OCI-LY7 (cell line): Measurements from ENCODE around the gene PRR14L. TPM values are rescaled to one million over a fixed set of nuclear protein-coding genes. Genes with fewer than 3 reads are reported as not detected.
"Not testable (repeated sequence)": the region's sequence is repeated elsewhere in the genome, so short reads cannot be mapped to it uniquely, and the experiment has no call there.

Experiments used
- BruUV-seq: library from RNA; stranded (reverse); fragments of 400-500 nt; replicated peaks from 2 replicates; lab custom pipeline; 2021; lab: Mats Ljungman, UMichigan
- CTCF ChIA-PET: fragments of 300-600 bp; sonication (Branson Sonifier 250); formaldehyde crosslinking; loops from one replicate; lab custom pipeline; 2022; ENCODE audit warnings: antibody characterized with exemption; ENCODE audit not compliant: unreplicated experiment; lab: Charles Lee
- POLR2A ChIA-PET: fragments of 300-600 bp; sonication (Branson Sonifier 250); formaldehyde crosslinking; loops from one replicate; lab custom pipeline; 2022; ENCODE audit warnings: antibody characterized with exemption; lab: Charles Lee
- DNase-seq: peaks from one replicate; pipeline ENCODE4 v3.0.0-alpha.2; 2015; ENCODE audit warnings: low spot score
- H2AFZ ChIP-seq: fragments of 200-600 bp; sonication (generic), shearing (Covaris generic); 2 replicates; pipeline ENCODE4 v1.6.1; 2014; ENCODE audit warnings: mild to moderate bottlenecking, antibody characterized with exemption, low read length, moderate library complexity
- H3K27ac ChIP-seq: fragments of 200-600 bp; sonication (generic); 2 replicates; pipeline ENCODE4 v1.5.1; 2014; ENCODE audit warnings: mixed run types, low read depth, mild to moderate bottlenecking, moderate library complexity, low read length, inconsistent platforms; ENCODE audit not compliant: poor library complexity, severe bottlenecking
- H3K36me3 ChIP-seq: fragments of 200-600 bp; sonication (generic); 2 replicates; pipeline ENCODE4 v1.6.1; 2014; ENCODE audit warnings: mild to moderate bottlenecking, antibody characterized with exemption, low read length, moderate library complexity, mixed read lengths; ENCODE audit not compliant: insufficient read depth
- H3K4me1 ChIP-seq: fragments of 200-600 bp; sonication (generic); 2 replicates; pipeline ENCODE4 v1.5.1; 2014; ENCODE audit warnings: mild to moderate bottlenecking, low read length; ENCODE audit not compliant: insufficient read depth, poor library complexity, severe bottlenecking
- H3K4me2 ChIP-seq: fragments of 200-600 bp; sonication (generic); 2 replicates; pipeline ENCODE4 v1.6.1; 2014; ENCODE audit warnings: mild to moderate bottlenecking, low read length
- H3K4me3 ChIP-seq: fragments of 200-600 bp; sonication (generic); 2 replicates; pipeline ENCODE4 v1.5.1; 2014; ENCODE audit warnings: mild to moderate bottlenecking, low read depth, low read length; ENCODE audit not compliant: poor library complexity, severe bottlenecking
- H3K79me2 ChIP-seq: fragments of 200-600 bp; sonication (generic); 2 replicates; pipeline ENCODE4 v1.6.1; 2016; ENCODE audit warnings: low read depth, mild to moderate bottlenecking, low read length, moderate library complexity, mixed read lengths; ENCODE audit not compliant: insufficient read depth
- H3K9me2 ChIP-seq: fragments of 200-600 bp; sonication (generic); 2 replicates; pipeline ENCODE4 v1.6.1; 2016; ENCODE audit warnings: mild to moderate bottlenecking, low read length, mixed read lengths; ENCODE audit not compliant: insufficient read depth
- H3K9me3 ChIP-seq: fragments of 200-600 bp; sonication (generic); 2 replicates; pipeline ENCODE4 v1.6.1; 2014; ENCODE audit warnings: mild to moderate bottlenecking, mixed run types, low read length, mixed read lengths
- H4K20me1 ChIP-seq: fragments of 200-600 bp; sonication (generic); 2 replicates; pipeline ENCODE4 v1.6.1; 2014; ENCODE audit warnings: mild to moderate bottlenecking, antibody characterized with exemption, low read length, moderate library complexity, mixed read lengths; ENCODE audit not compliant: insufficient read depth
- CTCF ChIP-seq: fragments of 200-600 bp; sonication (generic); conservative IDR thresholded peaks from 2 replicates; pipeline ENCODE4 v1.5.1; 2014; ENCODE audit warnings: mild to moderate bottlenecking, antibody characterized with exemption, low read length, moderate library complexity, mixed read lengths
- EZH2phosphoT487 ChIP-seq: fragments of 200-600 bp; sonication (generic); IDR thresholded peaks from 2 replicates; pipeline ENCODE4 v1.6.1; 2018; ENCODE audit warnings: low read depth, borderline replicate concordance, mild to moderate bottlenecking, mixed run types, antibody characterized with exemption, low read length, moderate library complexity, mixed read lengths
- intact Hi-C: fragments of 100-400 bp; cut with micrococcal nuclease; formaldehyde crosslinking; loops from one replicate; pipeline ENCODE4 v1.10.0; 2022; ENCODE audit not compliant: unreplicated experiment
- total RNA-seq, 2 experiments: library from RNA; depleted of rRNA in 1 of 2; stranded (reverse); fragments of >200 nt in 1 of 2; shearing (Covaris generic) in 1 of 2; gene quantifications; 2 replicates each; pipeline ENCODE4 v1.2.3, GENCODE V29; 2014 to 2022

PRR14L gene
- total RNA-seq, 2 experiments from 2014 or later: 21.9 to 51.1 TPM

GRCh38 chr22:31707519-31707918, 42.4 kb downstream of the PRR14L start:
- no peak overlapping the region for H3K4me3 ChIP-seq
- H3K4me2 ChIP-seq: no peak overlapping the region
- no peaks in the 10 kb centered on the region for H3K9me3 ChIP-seq
- no peaks in the 10 kb centered on the region for H3K79me2 ChIP-seq
- H3K27ac ChIP-seq: no peak overlapping the region
- H2AFZ ChIP-seq: no peak overlapping the region
- H3K9me2 ChIP-seq: no peaks in the 10 kb centered on the region
- H3K4me1 ChIP-seq: peaks cover 13% of the 10 kb centered on the region
- BruUV-seq: no TSS peak
- TF ChIP-seq CTCF: no peak
- no peak for TF ChIP-seq EZH2phosphoT487
- ChIA-PET CTCF (no interaction called here), POLR2A (interaction anchor here (0.7 kb wide), 1 partner anchor 13 kb away, joined by 3 read pairs; no protein-coding TSS in a partner anchor)
- no peaks in the 10 kb centered on the region for H4K20me1 ChIP-seq
- intact Hi-C loops: no loop called here
- peaks cover 60% of the 10 kb centered on the region for H3K36me3 ChIP-seq
- DNase-seq: peak; percentile 8

- Histone ChIP-seq H3K27ac (no peak overlapping the region), H3K9me2 (no peaks in the 10 kb centered on the region), H4K20me1 (no peaks in the 10 kb centered on the region), H2AFZ (no peak overlapping the region), H3K4me3 (no peak overlapping the region), H3K4me1 (no peaks in the 10 kb centered on the region), H3K4me2 (no peak overlapping the region), H3K9me3 (no peaks in the 10 kb centered on the region), H3K36me3 (peaks cover 90% of the 10 kb centered on the region), H3K79me2 (no peaks in the 10 kb centered on the region)
- TF ChIP-seq EZH2phosphoT487 (no peak), CTCF (no peak)
- no TSS peak for BruUV-seq
- POLR2A ChIA-PET: interaction anchor here (0.6 to 1.6 kb wide), 2 partner anchors 9 to 18 kb away, joined by 3 to 4 read pairs; no protein-coding TSS in a partner anchor
- CTCF ChIA-PET: no interaction called here
- intact Hi-C loops: no loop called here
- DNase-seq: no peak
Observed at GRCh38 chr22:31695423-31695822, 54.5 kb downstream of the PRR14L start.

GRCh38 chr22:31694046-31694445, 55.9 kb downstream of the PRR14L start:
- CTCF ChIA-PET, H3K79me2 ChIP-seq, H4K20me1 ChIP-seq, H2AFZ ChIP-seq, H3K4me3 ChIP-seq, BruUV-seq, H3K4me1 ChIP-seq, intact Hi-C loops, H3K9me2 ChIP-seq, H3K4me2 ChIP-seq, DNase-seq, POLR2A ChIA-PET, H3K27ac ChIP-seq, H3K9me3 ChIP-seq: not testable (repeated sequence)
- peaks cover 88% of the 10 kb centered on the region for H3K36me3 ChIP-seq
